Dendritic cell treated with granulocyte-macrophage colony-stimulating factor and Interleukin-4, amounts not matched to agents 40 ng/mL and 50 ng/mL, for 4 days (primary cell): Measurements from ENCODE around the gene APLP2.
"Not testable (repeated sequence)": the region's sequence is repeated elsewhere in the genome, so short reads cannot be mapped to it uniquely, and the experiment has no call there.

Experiments used
- H3K27ac Mint-ChIP-seq: one replicate; pipeline ENCODE4 v1.8.0; 2022; ENCODE audit warnings: mild to moderate bottlenecking, mixed read lengths
- H3K27me3 Mint-ChIP-seq: one replicate; pipeline ENCODE4 v1.8.0; 2022; ENCODE audit warnings: mild to moderate bottlenecking, mixed read lengths
- H3K36me3 Mint-ChIP-seq: one replicate; pipeline ENCODE4 v1.8.0; 2022; ENCODE audit warnings: low read depth, mixed read lengths
- H3K4me1 Mint-ChIP-seq: one replicate; pipeline ENCODE4 v1.8.0; 2022; ENCODE audit warnings: low read depth, mixed read lengths
- H3K4me3 Mint-ChIP-seq: one replicate; pipeline ENCODE4 v1.8.0; 2022; ENCODE audit warnings: mild to moderate bottlenecking, moderate library complexity, mixed read lengths
- H3K9me3 Mint-ChIP-seq: one replicate; pipeline ENCODE4 v1.8.0; 2022; ENCODE audit warnings: mixed read lengths
- intact Hi-C: fragments of 100-400 bp; cut with micrococcal nuclease; formaldehyde crosslinking; loops from one replicate; pipeline ENCODE4 v1.15.0; 2022

Gene APLP2

GRCh38 chr11:130088217-130088616 lies 18.5 kb downstream of the APLP2 start:
- intact Hi-C loops: no loop called here
- Mint-ChIP-seq H3K27me3 (no peaks in the 10 kb centered on the region), H3K9me3 (no peaks in the 10 kb centered on the region), H3K27ac (peak overlapping the region; percentile 81), H3K4me1 (peaks cover 63% of the 10 kb centered on the region), H3K4me3 (no peak overlapping the region), H3K36me3 (no peaks in the 10 kb centered on the region)

GRCh38 chr11:130088919-130089673 lies 19.4 kb downstream of the APLP2 start:
- intact Hi-C loops: no loop called here
- Mint-ChIP-seq H3K27ac (peak overlapping the region; percentile 8), H3K27me3 (no peaks in the 10 kb centered on the region), H3K4me3 (no peak overlapping the region), H3K9me3 (no peaks in the 10 kb centered on the region), H3K4me1 (peaks cover 69% of the 10 kb centered on the region), H3K36me3 (no peaks in the 10 kb centered on the region)

GRCh38 chr11:130089674-130090073 lies 20.0 kb downstream of the APLP2 start:
- H3K27ac Mint-ChIP-seq: no peak overlapping the region
- H3K4me1 Mint-ChIP-seq: peaks cover 69% of the 10 kb centered on the region

GRCh38 chr11:130090517-130090916 lies 20.8 kb downstream of the APLP2 start:
- H3K4me3 Mint-ChIP-seq, intact Hi-C loops, H3K27ac Mint-ChIP-seq, H3K27me3 Mint-ChIP-seq, H3K9me3 Mint-ChIP-seq, H3K36me3 Mint-ChIP-seq: not testable (repeated sequence)
- peaks cover 69% of the 10 kb centered on the region for H3K4me1 Mint-ChIP-seq

More at GRCh38 chr11:130089674-130090073, 20.0 kb downstream of the APLP2 start:
- Mint-ChIP-seq H3K4me3 (no peak overlapping the region), H3K27me3 (no peaks in the 10 kb centered on the region), H3K9me3 (no peaks in the 10 kb centered on the region), H3K36me3 (no peaks in the 10 kb centered on the region)
- intact Hi-C loops: no loop called here

- H3K27ac Mint-ChIP-seq, H3K36me3 Mint-ChIP-seq: not testable (repeated sequence)
- peaks cover 69% of the 10 kb centered on the region for H3K4me1 Mint-ChIP-seq
Observed at GRCh38 chr11:130091169-130091568, 21.5 kb downstream of the APLP2 start.

GRCh38 chr11:130092661-130093060 lies 23.0 kb downstream of the APLP2 start:
- intact Hi-C loops: no loop called here
- H3K36me3 Mint-ChIP-seq: no peaks in the 10 kb centered on the region
- no peaks in the 10 kb centered on the region for H3K27me3 Mint-ChIP-seq
- H3K4me3 Mint-ChIP-seq: no peak overlapping the region
- H3K27ac Mint-ChIP-seq: peak overlapping the region; percentile 70
- H3K9me3 Mint-ChIP-seq: no peaks in the 10 kb centered on the region
- peaks cover 69% of the 10 kb centered on the region for H3K4me1 Mint-ChIP-seq

More at GRCh38 chr11:130091169-130091568, 21.5 kb downstream of the APLP2 start:
- intact Hi-C loops, H3K27me3 Mint-ChIP-seq, H3K9me3 Mint-ChIP-seq, H3K4me3 Mint-ChIP-seq: not testable (repeated sequence)

- no peaks in the 10 kb centered on the region for H3K27me3 Mint-ChIP-seq
Observed at GRCh38 chr11:130094614-130095013, 24.9 kb downstream of the APLP2 start.

GRCh38 chr11:130095326-130095725 lies 25.6 kb downstream of the APLP2 start:
- Mint-ChIP-seq H3K4me3 (peak overlapping the region; percentile 4), H3K27ac (peak overlapping the region; percentile 70), H3K9me3 (no peaks in the 10 kb centered on the region), H3K4me1 (peaks cover 65% of the 10 kb centered on the region), H3K27me3 (no peaks in the 10 kb centered on the region), H3K36me3 (no peaks in the 10 kb centered on the region)
- intact Hi-C loops: loop anchor here (2.0 kb wide), 1 partner anchor 29 kb away; no protein-coding TSS in a partner anchor

More at GRCh38 chr11:130094614-130095013, 24.9 kb downstream of the APLP2 start:
- Mint-ChIP-seq H3K27ac (peak overlapping the region; percentile 70), H3K4me1 (peaks cover 61% of the 10 kb centered on the region), H3K9me3 (no peaks in the 10 kb centered on the region), H3K36me3 (no peaks in the 10 kb centered on the region), H3K4me3 (peak overlapping the region; percentile 4)
- intact Hi-C loops: loop anchor here (2.0 kb wide), 1 partner anchor 30 kb away; no protein-coding TSS in a partner anchor

GRCh38 chr11:130096042-130096441 lies 26.3 kb downstream of the APLP2 start:
- Mint-ChIP-seq H3K4me3 (no peak overlapping the region), H3K27ac (peak overlapping the region; percentile 70)

GRCh38 chr11:130096823-130097222 lies 27.1 kb downstream of the APLP2 start:
- Mint-ChIP-seq H3K27ac (no peak overlapping the region), H3K27me3 (no peaks in the 10 kb centered on the region), H3K36me3 (no peaks in the 10 kb centered on the region), H3K4me1 (peaks cover 69% of the 10 kb centered on the region), H3K9me3 (no peaks in the 10 kb centered on the region), H3K4me3 (no peak overlapping the region)
- intact Hi-C loops: no loop called here

More at GRCh38 chr11:130096042-130096441, 26.3 kb downstream of the APLP2 start:
- intact Hi-C loops: no loop called here
- Mint-ChIP-seq H3K36me3 (no peaks in the 10 kb centered on the region), H3K4me1 (peaks cover 65% of the 10 kb centered on the region), H3K27me3 (no peaks in the 10 kb centered on the region), H3K9me3 (no peaks in the 10 kb centered on the region)

GRCh38 chr11:130097285-130097684 lies 27.6 kb downstream of the APLP2 start:
- Mint-ChIP-seq H3K36me3 (no peaks in the 10 kb centered on the region), H3K4me1 (peaks cover 73% of the 10 kb centered on the region), H3K9me3 (no peaks in the 10 kb centered on the region), H3K27me3 (no peaks in the 10 kb centered on the region), H3K4me3 (no peak overlapping the region), H3K27ac (no peak overlapping the region)
- intact Hi-C loops: no loop called here

GRCh38 chr11:130099356-130099755 lies 29.7 kb downstream of the APLP2 start:
- intact Hi-C loops: no loop called here
- Mint-ChIP-seq H3K9me3 (no peaks in the 10 kb centered on the region), H3K4me1 (peaks cover 72% of the 10 kb centered on the region), H3K36me3 (no peaks in the 10 kb centered on the region), H3K4me3 (no peak overlapping the region), H3K27ac (peak overlapping the region; percentile 55), H3K27me3 (no peaks in the 10 kb centered on the region)

GRCh38 chr11:130100381-130101095 lies 30.8 kb downstream of the APLP2 start:
- Mint-ChIP-seq H3K27me3 (no peaks in the 10 kb centered on the region), H3K27ac (no peak overlapping the region), H3K4me3 (no peak overlapping the region), H3K4me1 (peaks cover 67% of the 10 kb centered on the region), H3K9me3 (no peaks in the 10 kb centered on the region), H3K36me3 (no peaks in the 10 kb centered on the region)
- intact Hi-C loops: no loop called here

GRCh38 chr11:130101661-130102060 lies 32.0 kb downstream of the APLP2 start:
- intact Hi-C loops: no loop called here
- Mint-ChIP-seq H3K4me3 (no peak overlapping the region), H3K9me3 (no peaks in the 10 kb centered on the region), H3K4me1 (peaks cover 67% of the 10 kb centered on the region), H3K27me3 (no peaks in the 10 kb centered on the region), H3K27ac (no peak overlapping the region), H3K36me3 (no peaks in the 10 kb centered on the region)
